ENCODE data around the gene TPPP2. TPM values are rescaled to one million over a fixed set of nuclear protein-coding genes. Genes with fewer than 3 reads are reported as not detected.

Gene TPPP2
- total RNA-seq, 2 donors from 2014 or later = 1.3 TPM; not detected in 1

DNA sequence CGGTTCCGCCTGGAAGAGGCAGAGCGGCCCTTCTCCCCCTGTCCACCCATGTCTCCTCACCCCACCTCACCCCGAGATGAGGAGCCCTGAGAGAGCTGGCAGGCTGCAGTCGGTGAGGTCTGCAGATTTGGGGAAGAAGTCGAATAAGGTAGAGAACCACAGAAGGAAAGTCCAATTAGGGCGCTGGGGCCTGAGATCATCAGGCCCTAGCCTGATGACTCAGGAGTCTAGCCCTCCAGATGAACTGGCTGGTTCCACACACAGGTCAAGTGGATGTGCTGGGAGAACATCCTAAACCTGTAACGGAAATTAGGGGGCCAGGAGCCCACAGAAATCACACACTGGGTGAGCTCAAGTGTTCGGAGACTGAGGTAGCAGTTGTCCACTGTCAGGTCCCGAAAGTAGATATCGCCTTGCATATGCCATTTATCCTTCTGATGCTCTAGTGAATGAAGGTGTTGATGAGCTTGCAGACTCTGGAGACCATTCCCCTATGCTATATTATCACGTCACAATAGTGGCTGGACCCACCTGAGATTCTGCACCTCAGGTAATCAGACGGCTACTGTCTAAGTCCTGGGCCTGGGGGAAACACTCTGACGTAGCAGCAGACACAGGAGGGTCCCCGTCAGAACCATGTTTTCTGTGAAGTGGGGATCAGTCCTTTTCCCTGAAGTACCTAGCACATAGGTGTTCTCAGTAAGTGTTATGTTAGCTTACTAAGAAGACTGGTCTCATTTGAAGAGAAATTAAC is 41.1 kb upstream of the TPPP2 start:
- WGBS, 2 donors = 82 to 87% methylated on average over 15 of the region's 15 CpGs
- no peak for ATAC-seq
- H3K36me3 ChIP-seq (replicated peaks in 1 of 2; ENCODE audit: insufficient read depth in 1 of 2, low read depth in 2 of 2) = peaks cover 4 to 12% of the 10 kb centered on the region in 2 donors
- no peaks in the 10 kb centered on the region for H3K27me3 ChIP-seq
- intact Hi-C loops (cut with DNase I) = no loop called here
- H3K27ac ChIP-seq = peak overlapping the region; percentile 3 to 82 (median 66)
- H3K9me3 ChIP-seq = no peaks in the 10 kb centered on the region
- H3K4me3 ChIP-seq = no peak overlapping the region
- TF ChIP-seq POLR2A (IDR thresholded peaks at IDR 0.05) = no peak
- TF ChIP-seq, protein P1, sequence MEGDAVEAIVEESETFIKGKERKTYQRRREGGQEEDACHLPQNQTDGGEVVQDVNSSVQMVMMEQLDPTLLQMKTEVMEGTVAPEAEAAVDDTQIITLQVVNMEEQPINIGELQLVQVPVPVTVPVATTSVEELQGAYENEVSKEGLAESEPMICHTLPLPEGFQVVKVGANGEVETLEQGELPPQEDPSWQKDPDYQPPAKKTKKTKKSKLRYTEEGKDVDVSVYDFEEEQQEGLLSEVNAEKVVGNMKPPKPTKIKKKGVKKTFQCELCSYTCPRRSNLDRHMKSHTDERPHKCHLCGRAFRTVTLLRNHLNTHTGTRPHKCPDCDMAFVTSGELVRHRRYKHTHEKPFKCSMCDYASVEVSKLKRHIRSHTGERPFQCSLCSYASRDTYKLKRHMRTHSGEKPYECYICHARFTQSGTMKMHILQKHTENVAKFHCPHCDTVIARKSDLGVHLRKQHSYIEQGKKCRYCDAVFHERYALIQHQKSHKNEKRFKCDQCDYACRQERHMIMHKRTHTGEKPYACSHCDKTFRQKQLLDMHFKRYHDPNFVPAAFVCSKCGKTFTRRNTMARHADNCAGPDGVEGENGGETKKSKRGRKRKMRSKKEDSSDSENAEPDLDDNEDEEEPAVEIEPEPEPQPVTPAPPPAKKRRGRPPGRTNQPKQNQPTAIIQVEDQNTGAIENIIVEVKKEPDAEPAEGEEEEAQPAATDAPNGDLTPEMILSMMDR (IDR thresholded peaks at IDR 0.05) = no peak
- peaks cover 21% of the 10 kb centered on the region for H3K4me1 ChIP-seq
- peak in 1 of 4 donors; percentile 12 for DNase-seq

DNA sequence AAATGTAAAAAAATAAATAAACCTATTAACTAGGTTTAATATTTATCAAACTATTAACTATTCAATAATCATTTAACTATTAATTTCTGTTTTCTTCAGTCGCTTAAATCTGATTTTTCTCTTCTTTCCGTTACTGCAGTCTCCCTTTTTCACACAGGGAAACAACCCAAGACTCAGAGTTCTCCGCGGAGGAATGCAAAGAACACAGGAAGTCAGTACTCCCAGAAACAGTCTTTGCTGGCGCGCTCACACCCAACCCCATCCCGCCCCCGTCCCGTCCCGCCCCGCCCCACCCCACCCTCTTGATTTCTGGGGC is 40.6 kb upstream of the TPPP2 start:
- WGBS, 2 donors = 0 to 1% methylated on average over 11 of the region's 11 CpGs

DNA sequence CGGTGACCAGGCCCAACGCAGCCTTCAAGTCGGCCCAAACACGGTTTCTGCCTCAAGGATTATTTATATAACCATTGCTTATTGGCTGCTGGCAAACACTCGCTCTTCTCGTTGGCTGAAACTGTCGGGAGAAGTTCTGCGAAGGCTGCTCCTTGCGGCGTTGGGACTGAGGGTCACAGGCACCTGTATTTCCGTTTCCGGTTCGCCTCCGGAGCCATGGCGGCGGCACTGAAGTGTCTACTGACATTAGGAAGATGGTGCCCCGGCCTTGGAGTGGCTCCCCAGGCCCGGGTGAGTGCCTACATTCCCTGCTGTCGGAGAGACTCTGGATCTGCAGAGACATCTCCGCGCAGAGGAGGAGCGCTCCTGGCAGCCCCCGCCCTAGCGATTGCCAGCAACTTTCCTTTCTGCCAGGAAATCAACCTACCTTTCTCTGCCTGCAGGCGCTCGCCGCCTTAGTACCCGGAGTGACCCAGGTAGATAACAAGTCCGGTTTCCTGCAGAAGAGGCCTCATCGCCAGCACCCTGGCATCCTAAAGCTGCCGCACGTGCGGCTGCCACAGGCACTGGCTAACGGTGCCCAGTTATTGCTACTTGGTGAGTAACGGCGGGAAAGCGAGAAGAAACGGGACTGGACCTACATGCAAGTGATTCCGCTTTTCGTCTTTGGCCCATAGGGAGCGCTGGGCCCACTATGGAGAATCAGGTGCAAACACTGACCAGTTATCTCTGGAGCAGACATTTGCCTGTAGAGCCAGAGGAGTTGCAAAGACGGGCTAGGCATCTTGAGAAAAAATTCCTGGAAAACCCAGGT is 40.0 kb upstream of the TPPP2 start, which contains the start of gene METTL17:
METTL17 (plus strand) TSS at position 194 of the 814 bp plus-strand sequence; CDS start at position 217, 23 bp downstream.
- Histone ChIP-seq H3K9me3 (no peaks in the 10 kb centered on the region), H3K36me3 (replicated peaks in 1 of 2; ENCODE audit: insufficient read depth in 1 of 2, low read depth in 2 of 2) (peaks cover 10 to 18% of the 10 kb centered on the region in 2 donors), H3K4me1 (peaks cover 21% of the 10 kb centered on the region), H3K27ac (peak within 1 kb of the TSS; percentile 3 to 82 (median 66)), H3K4me3 (peak within 1 kb of the TSS; percentile 33 to 75), H3K27me3 (no peaks in the 10 kb centered on the region)
- TF ChIP-seq POLR2A (IDR thresholded peaks at IDR 0.05) = peak in 2 of 3 donors; percentile 80 to 82
- TF ChIP-seq, protein P1 (IDR thresholded peaks at IDR 0.05) = peak in 4 of 7 experiments; percentile 12 to 51 (median 38)
- intact Hi-C loops (cut with DNase I) = no loop called here
- peak; percentile 98 for ATAC-seq
- peak; percentile 90 to 96 (median 92) for DNase-seq
- WGBS, 2 donors = 0 to 1% methylated on average over 19 to 42 of the region's 42 CpGs

More for the DNA sequence above, 40.6 kb upstream of the TPPP2 start:
- H3K36me3 ChIP-seq (replicated peaks in 1 of 2; ENCODE audit: insufficient read depth in 1 of 2, low read depth in 2 of 2) = peaks cover 5 to 12% of the 10 kb centered on the region in 2 donors
- no peak for DNase-seq
- H3K4me1 ChIP-seq = peaks cover 21% of the 10 kb centered on the region
- peak overlapping the region; percentile 3 to 82 (median 66) for H3K27ac ChIP-seq
- no peak for TF ChIP-seq POLR2A (IDR thresholded peaks at IDR 0.05)
- TF ChIP-seq, protein P1 (IDR thresholded peaks at IDR 0.05) = no peak
- no peaks in the 10 kb centered on the region for H3K27me3 ChIP-seq
- intact Hi-C loops (cut with DNase I) = no loop called here
- H3K9me3 ChIP-seq = no peaks in the 10 kb centered on the region
- ATAC-seq = no peak
- no peak overlapping the region for H3K4me3 ChIP-seq

GRCh38 chr14:20996521-20996920 is 33.5 kb upstream of the TPPP2 start:
- Histone ChIP-seq H3K9me3 (no peaks in the 10 kb centered on the region), H3K4me3 (no peak overlapping the region), H3K4me1 (peaks cover 5% of the 10 kb centered on the region), H3K36me3 (replicated peaks in 1 of 2; ENCODE audit: insufficient read depth in 1 of 2, low read depth in 2 of 2) (peaks cover 23 to 35% of the 10 kb centered on the region in 2 donors), H3K27me3 (no peaks in the 10 kb centered on the region), H3K27ac (no peak overlapping the region)
- 81% methylated on average over 14 of the region's 14 CpGs for WGBS, 2 donors
- no peak for ATAC-seq
- TF ChIP-seq, protein P1 (IDR thresholded peaks at IDR 0.05) = no peak
- TF ChIP-seq POLR2A (IDR thresholded peaks at IDR 0.05) = no peak
- intact Hi-C loops (cut with DNase I) = no loop called here
- DNase-seq = no peak
